ENCODE results near the gene CFAP65.

DNA sequence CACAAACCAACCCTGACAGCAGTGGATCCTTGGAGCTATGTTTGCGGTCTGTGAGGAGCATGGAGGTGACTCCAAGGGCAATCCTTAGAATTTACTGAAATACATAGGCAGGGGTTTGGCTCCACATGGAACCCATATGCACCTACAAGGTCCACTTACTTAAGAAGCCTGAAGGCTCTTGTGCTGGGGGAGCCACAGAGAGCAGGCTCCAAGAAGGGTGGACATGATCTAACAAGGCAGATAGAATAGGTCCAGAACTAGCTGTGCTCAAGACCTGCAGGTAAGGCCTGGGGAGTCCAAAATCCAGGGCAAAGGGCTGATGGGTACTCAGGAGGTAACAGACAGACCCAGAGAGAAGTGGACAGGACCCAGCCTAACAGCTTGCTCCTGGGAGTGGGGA lies 83.0 kb downstream of the CFAP65 start:
- TF ChIP-seq POLR2A (IDR thresholded peaks at IDR 0.05) (no peak), CTCF (IDR thresholded peaks at IDR 0.05) (no peak)
